ENCODE results near the gene PMP22. TPM values are rescaled to one million over a fixed set of nuclear protein-coding genes. Genes with fewer than 3 reads are reported as not detected.

Gene PMP22
- total RNA-seq, 5 donors from 2014 or later (not counting 1 experiment from before 2014, with no cell fraction given) = 0.20 to 0.76 (median 0.44) TPM; not detected in 2

DNA sequence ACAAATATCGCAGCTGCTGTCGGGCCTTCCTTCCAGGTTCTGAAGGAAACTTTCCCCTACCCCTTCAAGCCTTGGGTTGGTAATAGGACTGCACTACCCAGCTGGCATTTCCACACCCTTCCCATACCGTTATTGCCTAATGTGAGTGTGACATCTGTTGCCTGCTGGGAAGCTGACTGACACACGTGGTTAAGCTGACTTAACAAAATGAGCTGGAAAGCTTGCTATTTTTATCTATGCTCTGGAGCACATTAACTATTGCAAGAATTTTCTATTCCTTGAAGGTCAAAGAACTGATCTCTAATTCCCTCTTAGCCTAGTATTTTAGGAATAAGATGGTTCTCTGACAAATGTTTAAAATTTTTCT lies 79.5 kb downstream of the PMP22 start:
- Histone ChIP-seq H3K4me3 (ENCODE audit: control insufficient read depth in 1 of 2, extremely low read depth in 1 of 2, low read length in 1 of 2) (no peak overlapping the region), H3K9me3 (no peaks in the 10 kb centered on the region), H3K4me1 (ENCODE audit: control insufficient read depth in 1 of 2, extremely low read depth in 1 of 2, insufficient read depth in 2 of 2, low read length in 2 of 2) (no peaks in the 10 kb centered on the region), H3K27ac (ENCODE audit: low read length) (no peak overlapping the region), H3K27me3 (replicated peaks in 1 of 2; ENCODE audit: control insufficient read depth in 2 of 2, extremely low read depth in 1 of 2, insufficient read depth in 2 of 2, low read length in 1 of 2) (no peaks in the 10 kb centered on the region), H3K36me3 (ENCODE audit: control insufficient read depth in 2 of 2, extremely low read depth in 1 of 2, insufficient read depth in 1 of 2, low read length in 1 of 2) (no peaks in the 10 kb centered on the region)
- no peaks in the 10 kb centered on the region for H3K9me3 Mint-ChIP-seq
- no peaks in the 10 kb centered on the region for H3K4me1 Mint-ChIP-seq
- 80% methylated on average over 2 of the region's 4 CpGs for WGBS (ENCODE audit: insufficient coverage)
- ChIA-PET CTCF (interaction anchor here in 1 of 2 donors (0.5 kb wide), 1 partner anchor 1583 kb away, joined by 4 read pairs; no protein-coding TSS in a partner anchor), POLR2A (no interaction called here)
- H3K27ac Mint-ChIP-seq = no peak overlapping the region
- H3K4me3 Mint-ChIP-seq = no peak overlapping the region
- DNase-seq (no peak), ATAC-seq (replicated peaks in 1 of 4) (no peak)
- peaks cover 14 to 21% of the 10 kb centered on the region in 2 donors for H3K27me3 Mint-ChIP-seq
- no peaks in the 10 kb centered on the region for H3K36me3 Mint-ChIP-seq

GRCh38 chr17:15184872-15185624 lies 80.1 kb downstream of the PMP22 start:
- Histone ChIP-seq H3K36me3 (ENCODE audit: control insufficient read depth in 2 of 2, extremely low read depth in 1 of 2, insufficient read depth in 1 of 2, low read length in 1 of 2) (no peaks in the 10 kb centered on the region), H3K27ac (ENCODE audit: low read length) (no peak overlapping the region), H3K4me1 (ENCODE audit: control insufficient read depth in 1 of 2, extremely low read depth in 1 of 2, insufficient read depth in 2 of 2, low read length in 2 of 2) (no peaks in the 10 kb centered on the region), H3K4me3 (ENCODE audit: control insufficient read depth in 1 of 2, extremely low read depth in 1 of 2, low read length in 1 of 2) (no peak overlapping the region), H3K9me3 (no peaks in the 10 kb centered on the region), H3K27me3 (replicated peaks in 1 of 2; ENCODE audit: control insufficient read depth in 2 of 2, extremely low read depth in 1 of 2, insufficient read depth in 2 of 2, low read length in 1 of 2) (no peaks in the 10 kb centered on the region)
- no peaks in the 10 kb centered on the region for H3K9me3 Mint-ChIP-seq
- 69% methylated on average over 2 of the region's 5 CpGs for WGBS (ENCODE audit: insufficient coverage)
- no peak overlapping the region for H3K27ac Mint-ChIP-seq
- CTCF ChIA-PET = interaction anchor here in 1 of 2 donors (0.5 kb wide), 1 partner anchor 1583 kb away, joined by 4 read pairs; no protein-coding TSS in a partner anchor
- DNase-seq (no peak), ATAC-seq (replicated peaks in 1 of 4) (no peak)
- H3K4me3 Mint-ChIP-seq = no peak overlapping the region
- no peaks in the 10 kb centered on the region for H3K4me1 Mint-ChIP-seq
- POLR2A ChIA-PET = no interaction called here
- no peaks in the 10 kb centered on the region for H3K36me3 Mint-ChIP-seq
- peaks cover 13 to 21% of the 10 kb centered on the region in 2 donors for H3K27me3 Mint-ChIP-seq

DNA sequence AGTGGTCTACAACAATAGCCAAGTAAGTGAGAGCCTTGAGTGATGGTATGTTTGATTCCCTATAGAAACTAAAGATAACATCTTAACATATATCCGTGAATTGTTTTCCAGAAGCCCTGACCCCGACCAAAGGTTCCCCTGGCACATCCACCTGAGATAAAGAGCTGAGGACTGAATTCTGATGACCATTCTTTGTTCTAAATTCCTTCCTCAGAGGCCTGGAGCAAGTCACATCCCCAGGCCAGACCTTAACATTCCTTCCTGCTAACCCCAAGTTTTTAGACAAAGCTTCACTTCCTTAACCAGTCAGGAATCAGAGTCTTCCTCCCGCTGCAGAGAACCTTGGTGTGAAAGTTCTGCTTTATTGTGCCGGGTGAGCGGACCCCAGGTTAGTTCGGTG lies 83.3 kb downstream of the PMP22 start:
- Mint-ChIP-seq H3K27me3 (peaks cover 13 to 23% of the 10 kb centered on the region in 2 donors), H3K27ac (no peak overlapping the region)
- POLR2A ChIA-PET = interaction anchor here in 1 of 2 donors (0.7 kb wide), 1 partner anchor 20 kb away, joined by 4 read pairs; no protein-coding TSS in a partner anchor

DNA sequence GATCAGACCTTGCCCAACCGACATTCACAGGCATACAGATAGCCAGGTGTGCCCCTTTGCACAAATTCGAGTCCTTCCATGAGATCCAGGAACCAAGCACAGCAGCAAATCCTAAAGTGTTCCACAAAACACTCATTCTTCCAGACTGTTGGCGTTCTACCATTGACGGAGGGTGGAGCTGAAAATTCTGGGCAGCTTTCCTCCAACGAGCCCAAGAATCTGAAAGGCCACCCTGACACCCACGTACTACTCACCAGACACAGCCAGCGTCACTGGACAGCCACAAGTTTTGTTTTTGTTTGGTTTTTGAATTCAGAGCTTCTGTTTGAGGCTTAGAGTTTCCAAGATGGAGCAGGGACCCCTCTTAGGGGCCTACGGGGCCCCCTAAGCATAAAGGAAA lies 83.8 kb downstream of the PMP22 start:
- no peaks in the 10 kb centered on the region for H3K27me3 ChIP-seq (replicated peaks in 1 of 2; ENCODE audit: control insufficient read depth in 2 of 2, extremely low read depth in 1 of 2, insufficient read depth in 2 of 2, low read length in 1 of 2)
- no peaks in the 10 kb centered on the region for H3K36me3 ChIP-seq (ENCODE audit: control insufficient read depth in 2 of 2, extremely low read depth in 1 of 2, insufficient read depth in 1 of 2, low read length in 1 of 2)
- Mint-ChIP-seq H3K36me3 (no peaks in the 10 kb centered on the region), H3K27ac (no peak overlapping the region), H3K9me3 (no peaks in the 10 kb centered on the region), H3K4me1 (no peaks in the 10 kb centered on the region), H3K4me3 (no peak overlapping the region), H3K27me3 (peaks cover 13 to 23% of the 10 kb centered on the region in 2 donors)
- no peak for ATAC-seq (replicated peaks in 1 of 4)
- H3K27ac ChIP-seq (ENCODE audit: low read length) = no peak overlapping the region
- 74% methylated on average over 4 of the region's 8 CpGs for WGBS (ENCODE audit: insufficient coverage)
- POLR2A ChIA-PET = no interaction called here
- H3K4me3 ChIP-seq (ENCODE audit: control insufficient read depth in 1 of 2, extremely low read depth in 1 of 2, low read length in 1 of 2) = no peak overlapping the region
- no peaks in the 10 kb centered on the region for H3K9me3 ChIP-seq
- no peak for DNase-seq
- CTCF ChIA-PET = no interaction called here
- H3K4me1 ChIP-seq (ENCODE audit: control insufficient read depth in 1 of 2, extremely low read depth in 1 of 2, insufficient read depth in 2 of 2, low read length in 2 of 2) = no peaks in the 10 kb centered on the region

More for the DNA sequence above, 83.3 kb downstream of the PMP22 start:
- CTCF ChIA-PET = no interaction called here
- no peaks in the 10 kb centered on the region for H3K36me3 ChIP-seq (ENCODE audit: control insufficient read depth in 2 of 2, extremely low read depth in 1 of 2, insufficient read depth in 1 of 2, low read length in 1 of 2)
- no CpG with 5 or more reads among the region's 6 CpGs for WGBS (ENCODE audit: insufficient coverage)
- no peaks in the 10 kb centered on the region for H3K27me3 ChIP-seq (replicated peaks in 1 of 2; ENCODE audit: control insufficient read depth in 2 of 2, extremely low read depth in 1 of 2, insufficient read depth in 2 of 2, low read length in 1 of 2)
- ATAC-seq (replicated peaks in 1 of 4) = no peak
- H3K4me1 ChIP-seq (ENCODE audit: control insufficient read depth in 1 of 2, extremely low read depth in 1 of 2, insufficient read depth in 2 of 2, low read length in 2 of 2) = no peaks in the 10 kb centered on the region
- H3K9me3 Mint-ChIP-seq = no peaks in the 10 kb centered on the region
- H3K36me3 Mint-ChIP-seq = no peaks in the 10 kb centered on the region
- no peaks in the 10 kb centered on the region for H3K4me1 Mint-ChIP-seq
- DNase-seq = no peak
- no peaks in the 10 kb centered on the region for H3K9me3 ChIP-seq
- no peak overlapping the region for H3K4me3 ChIP-seq (ENCODE audit: control insufficient read depth in 1 of 2, extremely low read depth in 1 of 2, low read length in 1 of 2)
- no peak overlapping the region for H3K4me3 Mint-ChIP-seq
- H3K27ac ChIP-seq (ENCODE audit: low read length) = no peak overlapping the region

DNA sequence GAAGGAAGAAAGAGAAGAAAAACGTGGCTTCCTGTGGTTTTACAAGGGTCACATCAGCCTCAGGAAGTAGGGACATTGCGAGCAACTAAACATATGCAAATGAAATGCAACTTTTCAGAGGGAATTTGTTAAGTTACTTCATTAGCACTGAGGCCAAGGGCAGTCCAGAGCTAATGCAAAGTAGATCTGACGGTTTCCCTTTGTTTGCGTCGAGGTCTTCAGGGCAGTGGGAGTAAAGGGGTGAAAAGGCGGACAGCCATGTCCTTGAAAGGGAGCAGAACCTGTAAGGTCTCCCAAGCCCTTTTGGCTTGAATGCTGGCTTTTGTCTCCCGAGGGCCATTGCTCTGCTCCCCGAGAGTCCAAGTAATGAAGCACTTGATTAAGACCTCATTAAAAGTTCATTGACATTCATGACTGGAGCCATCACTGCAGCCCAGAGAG lies 85.0 kb downstream of the PMP22 start:
- Mint-ChIP-seq H3K27me3 (peaks cover 9 to 26% of the 10 kb centered on the region in 2 donors), H3K36me3 (no peaks in the 10 kb centered on the region), H3K27ac (no peak overlapping the region), H3K4me3 (no peak overlapping the region), H3K4me1 (no peaks in the 10 kb centered on the region), H3K9me3 (no peaks in the 10 kb centered on the region)
- Histone ChIP-seq H3K27me3 (replicated peaks in 1 of 2; ENCODE audit: control insufficient read depth in 2 of 2, extremely low read depth in 1 of 2, insufficient read depth in 2 of 2, low read length in 1 of 2) (no peaks in the 10 kb centered on the region), H3K27ac (ENCODE audit: low read length) (no peak overlapping the region), H3K9me3 (no peaks in the 10 kb centered on the region), H3K4me3 (ENCODE audit: control insufficient read depth in 1 of 2, extremely low read depth in 1 of 2, low read length in 1 of 2) (no peak overlapping the region), H3K4me1 (ENCODE audit: control insufficient read depth in 1 of 2, extremely low read depth in 1 of 2, insufficient read depth in 2 of 2, low read length in 2 of 2) (no peaks in the 10 kb centered on the region), H3K36me3 (ENCODE audit: control insufficient read depth in 2 of 2, extremely low read depth in 1 of 2, insufficient read depth in 1 of 2, low read length in 1 of 2) (no peaks in the 10 kb centered on the region)
- ChIA-PET CTCF (no interaction called here), POLR2A (no interaction called here)
- no peak for ATAC-seq (replicated peaks in 1 of 4)
- DNase-seq = no peak
- WGBS (ENCODE audit: insufficient coverage) = 70% methylated on average over 6 of the region's 8 CpGs

Other genes with a start within 250 kb of the PMP22 start
- under 1 TPM in 1 of 5 donors, not detected in 4; 0.35 TPM for gene TEKT3, start 76.3 kb upstream of the PMP22 start, total RNA-seq
- 1 to 10 TPM; 4.7 to 10.0 (median 9.0) TPM for gene CDRT4, start 202.3 kb upstream of the PMP22 start, total RNA-seq

All from T-cell (primary cell).